ENCODE measurements around the gene TMEM63C. TPM values are rescaled to one million over a fixed set of nuclear protein-coding genes. Genes with fewer than 3 reads are reported as not detected.

Gene TMEM63C
- total and polyA plus RNA-seq, 2 donors (not counting 3 experiments of a cell fraction or from before 2014, with no cell fraction given), result not detected

- no peaks in the 10 kb centered on the region for H3K79me2 ChIP-seq (ENCODE audit: control insufficient read depth, insufficient read depth, low read length)
- H3K27ac ChIP-seq (ENCODE audit: insufficient read depth, low read depth, low read length), result no peak overlapping the region
- intact Hi-C loops (cut with micrococcal nuclease), result no loop called here
- BruUV-seq (replicated peaks), result no TSS peak
- no peaks in the 10 kb centered on the region for H4K20me1 ChIP-seq (replicated peaks; ENCODE audit: control insufficient read depth, extremely low read depth, insufficient read depth, low read length)
- no peak for TF ChIP-seq JUN (IDR thresholded peaks at IDR 0.05; ENCODE audit: borderline replicate concordance, insufficient read depth, insufficient read length, low read depth)
- TF ChIP-seq MAX (IDR thresholded peaks at IDR 0.05; ENCODE audit: insufficient read depth, insufficient read length), result no peak
- no peak for TF ChIP-seq POLR2AphosphoS5 (IDR thresholded peaks at IDR 0.05; ENCODE audit: insufficient read depth, low read depth, low read length)
- TF ChIP-seq FOS (IDR thresholded peaks at IDR 0.05; ENCODE audit: borderline replicate concordance, insufficient read depth, low read length), result no peak
- TF ChIP-seq CTCF (IDR thresholded peaks at IDR 0.05; ENCODE audit: extremely low read depth in 1 of 2, insufficient read depth in 1 of 2, low read depth in 1 of 2, low read length in 2 of 2), result no peak
- no peak for TF ChIP-seq POLR2A (IDR thresholded peaks at IDR 0.05; ENCODE audit: low read depth, low read length)
- no peak for TF ChIP-seq GATA2 (IDR thresholded peaks at IDR 0.05; ENCODE audit: insufficient read depth, insufficient read length, low read depth, low read length)
- TF ChIP-seq MYC (IDR thresholded peaks at IDR 0.05; ENCODE audit: low read depth, low read length), result no peak
- TF ChIP-seq EZH2 (IDR thresholded peaks at IDR 0.05; ENCODE audit: borderline replicate concordance, low read depth, low read length, severe bottlenecking), result no peak
- FAIRE-seq (no peak), DNase-seq (ENCODE audit: low read depth, low spot score) (no peak)
- CTCF ChIA-PET, result interaction anchor here (2.2 kb wide), 1 partner anchor 10 kb away, joined by 8 read pairs; no protein-coding TSS in a partner anchor
- H3K4me1 ChIP-seq (ENCODE audit: control insufficient read depth, extremely low read depth, insufficient read depth, low read length), result peaks cover 13% of the 10 kb centered on the region
- peaks cover 67 to 76% of the 10 kb centered on the region in 2 experiments for H3K27me3 ChIP-seq (ENCODE audit: control insufficient read depth in 2 of 2, insufficient read depth in 2 of 2, low read length in 2 of 2)
- H3K9me3 ChIP-seq (replicated peaks; ENCODE audit: control insufficient read depth, insufficient read depth, low read length), result no peaks in the 10 kb centered on the region
- H2AFZ ChIP-seq (ENCODE audit: low read depth, low read length), result no peak overlapping the region
- H3K9me1 ChIP-seq (replicated peaks; ENCODE audit: control insufficient read depth, extremely low read depth, insufficient read depth, low read length), result no peaks in the 10 kb centered on the region
- dilution Hi-C loops (cut with MboI; ENCODE audit: extremely low pct_ligation_motif_present, low sequenced_read_pairs), result no loop called here
- H3K4me2 ChIP-seq (ENCODE audit: insufficient read depth, low read length), result no peak overlapping the region
- H3K4me3 ChIP-seq (replicated peaks in 1 of 3; ENCODE audit: insufficient read depth in 1 of 3, low read depth in 1 of 3, low read length in 3 of 3), result no peak overlapping the region
- POLR2A ChIA-PET, result no interaction called here
- no peak overlapping the region for H3K9ac ChIP-seq (replicated peaks; ENCODE audit: extremely low read depth, insufficient read depth, low read length)
- H3K36me3 ChIP-seq (ENCODE audit: control insufficient read depth in 2 of 2, extremely low read depth in 1 of 2, insufficient read depth in 2 of 2, low read length in 2 of 2), result no peaks in the 10 kb centered on the region
These were observed 37.0 kb upstream of the TMEM63C start for GRCh38 chr14:77144412-77145115.
